Liver (tissue), 9 donors: ENCODE results near the gene SHROOM2. TPM values are rescaled to one million over a fixed set of nuclear protein-coding genes. Genes with fewer than 3 reads are reported as not detected.

Experiments
- DNase-seq: peaks from one replicate; pipeline ENCODE4 v3.0.0-alpha.2; 2017; ENCODE audit warnings: low spot score
- H3K27ac ChIP-seq, 2 donors: one replicate each; pipeline ENCODE4 v1.7.0; 2013; ENCODE audit warnings: inconsistent platforms in 2 of 2, low read length in 2 of 2, control low read depth in 1 of 2, low read depth in 1 of 2, mild to moderate bottlenecking in 1 of 2
- H3K27me3 ChIP-seq, 4 donors: one replicate each; pipeline versions ENCODE4 v1.6.1 to v1.7.0; 2013; ENCODE audit warnings: low read length in 3 of 4, inconsistent platforms in 1 of 4, mild to moderate bottlenecking in 1 of 4, moderate library complexity in 1 of 4; ENCODE audit not compliant: control insufficient read depth in 4 of 4, insufficient read depth in 4 of 4
- H3K36me3 ChIP-seq, 4 donors: one replicate each; pipeline versions ENCODE4 v1.6.1 to v1.7.0; 2013; ENCODE audit warnings: low read length in 3 of 4, mild to moderate bottlenecking in 3 of 4, low read depth in 1 of 4, moderate library complexity in 1 of 4; ENCODE audit not compliant: control insufficient read depth in 4 of 4, insufficient read depth in 3 of 4
- H3K4me1 ChIP-seq, 4 donors: one replicate each; pipeline versions ENCODE4 v1.6.1 to v1.7.0; 2013; ENCODE audit warnings: low read length in 3 of 4, mild to moderate bottlenecking in 3 of 4, moderate library complexity in 1 of 4; ENCODE audit not compliant: control insufficient read depth in 4 of 4, insufficient read depth in 4 of 4
- H3K4me3 ChIP-seq, 3 donors: one replicate each; pipeline versions ENCODE4 v1.6.1 to v1.7.0; 2013; ENCODE audit warnings: low read length in 3 of 3, control low read depth in 1 of 3, low read depth in 1 of 3, mild to moderate bottlenecking in 1 of 3
- H3K9ac ChIP-seq, 2 donors: one replicate each; pipeline ENCODE4 v1.7.0; 2013; ENCODE audit warnings: low read length in 2 of 2, mild to moderate bottlenecking in 2 of 2, moderate library complexity in 2 of 2, control low read depth in 1 of 2, low read depth in 1 of 2
- H3K9me3 ChIP-seq, 4 donors: one replicate each; pipeline versions ENCODE4 v1.6.1 to v1.7.0; 2013; ENCODE audit warnings: low read length in 3 of 4; ENCODE audit not compliant: control insufficient read depth in 4 of 4
- ATF3 ChIP-seq: IDR thresholded peaks from 2 replicates; pipeline ENCODE4 v1.6.1; 2016; ENCODE audit warnings: antibody characterized with exemption
- CTCF ChIP-seq: fragments of 150-350 bp; IDR thresholded peaks from 2 replicates; pipeline ENCODE4 v1.5.1; 2017; ENCODE audit warnings: improper control_type of control experiment, low read depth, low read length; ENCODE audit not compliant: missing input control
- EGR1 ChIP-seq, 2 donors: IDR thresholded peaks; 2 replicates each; pipeline ENCODE4 v1.6.1; 2016 to 2018; ENCODE audit warnings: antibody characterized with exemption in 2 of 2, low read depth in 2 of 2
- FOXA1 ChIP-seq: IDR thresholded peaks from 2 replicates; pipeline ENCODE4 v1.6.1; 2016; ENCODE audit warnings: antibody characterized with exemption
- FOXA2 ChIP-seq: IDR thresholded peaks from 2 replicates; pipeline ENCODE4 v1.6.1; 2016; ENCODE audit warnings: antibody characterized with exemption
- GABPA ChIP-seq, 2 donors: IDR thresholded peaks in 1 of 2; conservative IDR thresholded peaks in 1 of 2; 2 replicates each; pipeline ENCODE4 v1.6.1; 2016; ENCODE audit warnings: antibody characterized with exemption in 2 of 2, mild to moderate bottlenecking in 1 of 2, moderate library complexity in 1 of 2
- HNF4A ChIP-seq, 2 donors: conservative IDR thresholded peaks; 2 replicates each; pipeline ENCODE4 v1.6.1; 2016; ENCODE audit warnings: antibody characterized with exemption in 2 of 2, mild to moderate bottlenecking in 2 of 2
- JUND ChIP-seq, 2 donors: IDR thresholded peaks; 2 replicates each; pipeline ENCODE4 v1.6.1; 2016; ENCODE audit warnings: antibody characterized with exemption in 2 of 2
- MAX ChIP-seq: IDR thresholded peaks from 2 replicates; pipeline ENCODE4 v1.6.1; 2016; ENCODE audit warnings: antibody characterized with exemption
- NR2F2 ChIP-seq: IDR thresholded peaks from 2 replicates; pipeline ENCODE4 v1.6.1; 2016; ENCODE audit warnings: antibody characterized with exemption
- RAD21 ChIP-seq, 2 donors: IDR thresholded peaks; 2 replicates each; pipeline ENCODE4 v1.6.1; 2016; ENCODE audit warnings: antibody characterized with exemption in 2 of 2, mild to moderate bottlenecking in 2 of 2
- RXRA ChIP-seq, 2 donors: IDR thresholded peaks; 2 replicates each; pipeline ENCODE4 v1.6.1; 2017 to 2018; ENCODE audit warnings: antibody characterized with exemption in 2 of 2, mild to moderate bottlenecking in 1 of 2
- SP1 ChIP-seq: IDR thresholded peaks from 2 replicates; pipeline ENCODE4 v1.6.1; 2018; ENCODE audit warnings: antibody characterized with exemption, mild to moderate bottlenecking
- TAF1 ChIP-seq: conservative IDR thresholded peaks from 2 replicates; pipeline ENCODE4 v1.6.1; 2016; ENCODE audit warnings: antibody characterized with exemption, mild to moderate bottlenecking
- YY1 ChIP-seq: IDR thresholded peaks from 2 replicates; pipeline ENCODE4 v1.6.1; 2016; ENCODE audit warnings: antibody characterized with exemption, mild to moderate bottlenecking
- ZBTB33 ChIP-seq: IDR thresholded peaks from 2 replicates; pipeline ENCODE4 v1.6.1; 2016; ENCODE audit warnings: antibody characterized with exemption
- WGBS: extraction: QIAGEN DNeasy Blood & Tissue Kit; methylation state at CpG from one replicate; pipeline ENCODE4 v1.1.7; 2013; 5-methylcytosine and 5-hydroxymethylcytosine counted together
- polyA plus RNA-seq, 2 donors: library from polyadenylated mRNA; stranded (reverse) in 1 of 2; unstranded in 1 of 2; fragments of 200-250 nt in 1 of 2; fragments of >200 nt in 1 of 2; fragmentation: Nextera tagmentation in 1 of 2; extraction: Ambion mirVana in 1 of 2; gene quantifications; one replicate each; pipeline versions ENCODE4 v1.2.1 to v1.2.3, GENCODE V29; 2013 to 2015
- total RNA-seq, 2 donors: library from RNA; depleted of rRNA; stranded (reverse); fragments of >200 nt; gene quantifications; one replicate each; pipeline ENCODE4 v1.2.3, GENCODE V29; 2014
- donor health status: healthy.
- donor health status: healthy.
- donor health status: healthy.
- donor health status: healthy.
- donor health status: healthy.

The SHROOM2 gene
- total and polyA plus RNA-seq, 4 donors: 1.1 to 5.4 (median 3.6) TPM

GRCh38 chrX:9913146-9913433 is 126.9 kb downstream of the SHROOM2 start:
- Histone ChIP-seq H3K27ac (no peak overlapping the region), H3K4me3 (no peak overlapping the region), H3K27me3 (no peaks in the 10 kb centered on the region), H3K36me3 (no peaks in the 10 kb centered on the region), H3K9me3 (no peaks in the 10 kb centered on the region), H3K4me1 (no peaks in the 10 kb centered on the region), H3K9ac (no peak overlapping the region)
- 94% methylated on average over 4 of the region's 4 CpGs for WGBS
- no peak for TF ChIP-seq HNF4A (conservative IDR thresholded peaks at IDR 0.05)
- TF ChIP-seq NR2F2: no peak
- no peak for TF ChIP-seq RAD21 (IDR thresholded peaks at IDR 0.05)
- TF ChIP-seq FOXA2: no peak
- TF ChIP-seq FOXA1: no peak
- TF ChIP-seq ZBTB33: no peak
- no peak for TF ChIP-seq ATF3
- no peak for TF ChIP-seq YY1
- TF ChIP-seq CTCF: no peak
- no peak for TF ChIP-seq TAF1
- TF ChIP-seq SP1: no peak
- no peak for TF ChIP-seq RXRA (IDR thresholded peaks at IDR 0.05)
- DNase-seq: no peak

GRCh38 chrX:9917861-9918260 is 131.6 kb downstream of the SHROOM2 start:
- TF ChIP-seq TAF1 (no peak), RXRA (IDR thresholded peaks at IDR 0.05) (no peak)
- H3K36me3 ChIP-seq: no peaks in the 10 kb centered on the region
- H3K9ac ChIP-seq: no peak overlapping the region
- H3K27ac ChIP-seq: no peak overlapping the region
- no peaks in the 10 kb centered on the region for H3K9me3 ChIP-seq
- WGBS: 89% methylated on average over 5 of the region's 5 CpGs
- H3K4me1 ChIP-seq: no peaks in the 10 kb centered on the region
- H3K4me3 ChIP-seq: no peak overlapping the region
- no peak for DNase-seq
- H3K27me3 ChIP-seq: no peaks in the 10 kb centered on the region

- WGBS: 95% methylated on average over 3 of the region's 3 CpGs
- Histone ChIP-seq H3K4me1 (no peaks in the 10 kb centered on the region), H3K27me3 (no peaks in the 10 kb centered on the region), H3K36me3 (no peaks in the 10 kb centered on the region), H3K27ac (no peak overlapping the region), H3K4me3 (no peak overlapping the region), H3K9ac (no peak overlapping the region), H3K9me3 (no peaks in the 10 kb centered on the region)
- DNase-seq: no peak
- TF ChIP-seq RAD21 (IDR thresholded peaks at IDR 0.05): no peak
- TF ChIP-seq YY1: no peak
- TF ChIP-seq RXRA (IDR thresholded peaks at IDR 0.05): no peak
- no peak for TF ChIP-seq CTCF
- no peak for TF ChIP-seq FOXA2
- TF ChIP-seq SP1: no peak
- no peak for TF ChIP-seq GABPA (IDR thresholded peaks at IDR 0.05 in 1 of 2, conservative IDR thresholded peaks at IDR 0.05 in 1 of 2)
- no peak for TF ChIP-seq JUND (IDR thresholded peaks at IDR 0.05)
- TF ChIP-seq ATF3: no peak
- TF ChIP-seq MAX: no peak
- TF ChIP-seq ZBTB33: no peak
- no peak for TF ChIP-seq EGR1 (IDR thresholded peaks at IDR 0.05; ENCODE audit: low read depth in 2 of 2)
Observed at GRCh38 chrX:9919632-9920172, 133.5 kb downstream of the SHROOM2 start.
